Effector memory CD4-positive, alpha-beta T cell (primary cell): ENCODE results near the gene EP300.
"Not testable (repeated sequence)": the region's sequence is repeated elsewhere in the genome, so short reads cannot be mapped to it uniquely, and the experiment has no call there.

Experiments used
- DNase-seq, 3 donors: peaks; one replicate each; pipeline ENCODE4 v3.0.0-alpha.2; 2020
- H3K27ac ChIP-seq: 2 replicates; pipeline ENCODE4 v1.7.0; 2013; ENCODE audit warnings: mild to moderate bottlenecking, low read length, moderate library complexity; ENCODE audit not compliant: insufficient read depth, poor library complexity, severe bottlenecking
- H3K27me3 ChIP-seq: replicated peaks from 2 replicates; pipeline ENCODE4 v1.7.0; 2013; ENCODE audit warnings: mild to moderate bottlenecking, low read length; ENCODE audit not compliant: insufficient read depth, control insufficient read depth, poor library complexity, severe bottlenecking
- H3K36me3 ChIP-seq: 2 replicates; pipeline ENCODE4 v1.7.0; 2013; ENCODE audit warnings: mild to moderate bottlenecking, low read length, moderate library complexity; ENCODE audit not compliant: control insufficient read depth, insufficient read depth
- H3K4me1 ChIP-seq: 2 replicates; pipeline ENCODE4 v1.7.0; 2013; ENCODE audit warnings: low read length, mild to moderate bottlenecking; ENCODE audit not compliant: control insufficient read depth, insufficient read depth, poor library complexity, severe bottlenecking
- H3K4me3 ChIP-seq: 2 replicates; pipeline ENCODE4 v1.7.0; 2013; ENCODE audit warnings: low read length, low read depth, mild to moderate bottlenecking; ENCODE audit not compliant: insufficient read depth, poor library complexity, severe bottlenecking
- H3K9me3 ChIP-seq: 2 replicates; pipeline ENCODE4 v1.7.0; 2013; ENCODE audit warnings: mild to moderate bottlenecking, low read length, moderate library complexity; ENCODE audit not compliant: control insufficient read depth

EP300 gene

DNA sequence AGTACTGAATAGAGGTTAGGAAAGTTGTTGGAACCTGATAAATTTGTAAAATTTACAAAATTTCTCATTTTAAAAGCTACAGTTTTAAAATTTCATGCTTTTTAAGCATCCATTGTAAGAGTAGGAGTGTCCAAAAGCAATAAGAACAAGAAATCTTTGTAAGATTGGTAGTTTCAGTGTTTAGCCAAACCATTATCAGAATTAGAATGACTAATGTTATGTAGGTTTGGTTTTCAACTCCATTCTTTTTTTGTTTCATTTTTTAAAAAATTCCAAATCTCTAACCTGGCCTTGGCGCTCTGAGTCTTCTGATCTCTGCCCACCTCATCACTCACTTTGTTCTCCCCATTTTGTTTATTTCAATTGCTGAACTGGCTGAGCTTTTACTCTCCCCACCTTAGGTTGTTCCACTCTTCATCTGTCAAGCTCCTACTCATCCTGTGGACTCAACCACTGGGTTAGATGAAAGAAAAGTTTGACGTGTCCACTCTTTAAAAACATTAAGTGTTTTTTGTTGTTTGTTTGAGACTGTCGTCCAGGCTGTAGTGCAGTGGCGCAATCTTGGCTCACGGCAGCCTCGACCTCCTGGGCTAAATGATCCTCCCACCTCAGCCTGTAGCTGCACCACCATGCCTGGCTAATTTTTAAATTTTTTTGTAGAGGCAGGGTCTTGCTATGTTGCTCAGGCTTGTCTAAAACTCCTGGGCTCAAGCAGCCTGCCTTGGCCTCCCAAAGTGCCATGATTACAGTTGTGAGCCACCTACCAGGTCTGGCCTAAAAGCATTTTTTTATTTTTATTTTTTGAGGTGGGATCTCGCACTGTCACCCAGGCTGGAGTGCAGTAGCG is 14.0 kb downstream of the EP300 start:
- Histone ChIP-seq H3K27me3 (no peaks in the 10 kb centered on the region), H3K4me3 (no peak overlapping the region), H3K36me3 (peaks cover 4% of the 10 kb centered on the region), H3K4me1 (peaks cover 20% of the 10 kb centered on the region), H3K27ac (no peak overlapping the region), H3K9me3 (no peaks in the 10 kb centered on the region)
- no peak for DNase-seq

GRCh38 chr22:41106969-41107325 is 14.6 kb downstream of the EP300 start:
- H3K27me3 ChIP-seq, H3K27ac ChIP-seq, H3K4me3 ChIP-seq, DNase-seq, H3K9me3 ChIP-seq, H3K36me3 ChIP-seq: not testable (repeated sequence)
- H3K4me1 ChIP-seq, result peaks cover 16% of the 10 kb centered on the region

GRCh38 chr22:41110968-41111367 is 18.6 kb downstream of the EP300 start:
- H3K4me1 ChIP-seq, result peaks cover 4% of the 10 kb centered on the region
- no peak overlapping the region for H3K4me3 ChIP-seq
- H3K27ac ChIP-seq, result no peak overlapping the region
- no peaks in the 10 kb centered on the region for H3K27me3 ChIP-seq
- no peaks in the 10 kb centered on the region for H3K9me3 ChIP-seq
- DNase-seq, result no peak
- H3K36me3 ChIP-seq, result peaks cover 4% of the 10 kb centered on the region

- Histone ChIP-seq H3K9me3 (no peaks in the 10 kb centered on the region), H3K27me3 (no peaks in the 10 kb centered on the region), H3K4me3 (no peak overlapping the region), H3K27ac (no peak overlapping the region), H3K36me3 (peaks cover 33% of the 10 kb centered on the region), H3K4me1 (no peaks in the 10 kb centered on the region)
- no peak for DNase-seq
These were observed 23.9 kb downstream of the EP300 start for GRCh38 chr22:41116342-41116741.

GRCh38 chr22:41117127-41117965 is 25.0 kb downstream of the EP300 start:
- no peaks in the 10 kb centered on the region for H3K4me1 ChIP-seq
- no peak for DNase-seq

DNA sequence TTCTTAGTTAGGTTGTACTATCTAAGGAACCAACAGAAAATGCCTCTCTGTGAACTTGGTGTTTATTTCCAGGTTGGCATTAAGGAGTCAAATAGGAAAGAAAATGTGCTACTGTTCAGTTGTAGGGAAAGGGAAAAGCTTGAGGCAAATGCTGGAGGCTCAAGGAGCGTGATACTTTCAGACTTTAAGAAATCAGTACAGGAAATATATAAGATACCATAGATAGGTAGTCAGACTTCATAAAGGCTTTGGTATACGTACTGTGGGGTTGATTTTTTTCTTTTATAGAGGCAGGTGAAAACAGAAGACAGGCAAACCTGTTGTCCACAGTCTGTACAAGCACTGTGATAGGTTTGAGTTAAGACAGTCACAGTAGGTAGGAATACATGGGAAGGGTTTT is 30.8 kb downstream of the EP300 start:
- peaks cover 50% of the 10 kb centered on the region for H3K36me3 ChIP-seq
- H3K27ac ChIP-seq, result no peak overlapping the region
- no peak overlapping the region for H3K4me3 ChIP-seq

More at GRCh38 chr22:41117127-41117965, 25.0 kb downstream of the EP300 start:
- H3K36me3 ChIP-seq, result peaks cover 33% of the 10 kb centered on the region
- H3K27me3 ChIP-seq, result no peaks in the 10 kb centered on the region
- no peak overlapping the region for H3K27ac ChIP-seq
- no peak overlapping the region for H3K4me3 ChIP-seq
- H3K9me3 ChIP-seq, result no peaks in the 10 kb centered on the region

DNA sequence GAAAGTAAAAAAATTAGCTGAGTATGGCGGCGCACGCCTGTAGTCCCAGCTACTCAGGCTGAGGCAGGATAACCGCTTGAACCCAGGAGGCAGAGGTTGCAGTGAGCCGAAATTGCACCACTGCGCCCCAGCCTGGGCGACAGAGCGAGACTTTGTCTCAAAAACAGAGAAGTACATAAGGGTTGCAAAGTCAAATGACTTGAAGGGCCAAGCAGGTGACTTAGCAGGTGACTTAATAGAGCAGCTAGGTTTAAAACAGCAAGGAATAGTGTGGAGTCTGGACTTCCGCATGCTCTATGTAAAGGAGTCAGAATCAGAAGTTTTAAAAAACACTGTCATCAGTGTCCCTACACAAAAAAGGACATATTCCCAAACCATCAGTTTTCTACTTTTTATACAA is 31.7 kb downstream of the EP300 start:
- Histone ChIP-seq H3K27me3 (no peaks in the 10 kb centered on the region), H3K27ac (no peak overlapping the region), H3K9me3 (no peaks in the 10 kb centered on the region), H3K4me3 (no peak overlapping the region), H3K4me1 (no peaks in the 10 kb centered on the region), H3K36me3 (peaks cover 55% of the 10 kb centered on the region)
- no peak for DNase-seq

More for the DNA sequence above, 30.8 kb downstream of the EP300 start:
- DNase-seq, result no peak
- Histone ChIP-seq H3K27me3 (no peaks in the 10 kb centered on the region), H3K4me1 (no peaks in the 10 kb centered on the region), H3K9me3 (no peaks in the 10 kb centered on the region)

DNA sequence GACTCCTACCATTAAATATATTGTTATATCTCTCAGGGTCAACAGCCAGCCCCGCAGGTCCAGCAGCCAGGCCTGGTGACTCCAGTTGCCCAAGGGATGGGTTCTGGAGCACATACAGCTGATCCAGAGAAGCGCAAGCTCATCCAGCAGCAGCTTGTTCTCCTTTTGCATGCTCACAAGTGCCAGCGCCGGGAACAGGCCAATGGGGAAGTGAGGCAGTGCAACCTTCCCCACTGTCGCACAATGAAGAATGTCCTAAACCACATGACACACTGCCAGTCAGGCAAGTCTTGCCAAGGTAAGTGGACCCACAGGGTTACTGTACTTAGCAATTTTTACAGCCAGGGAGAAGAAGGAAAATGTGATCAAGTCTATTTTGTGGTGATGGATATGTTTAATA is 35.1 kb downstream of the EP300 start:
- no peak for DNase-seq

DNA sequence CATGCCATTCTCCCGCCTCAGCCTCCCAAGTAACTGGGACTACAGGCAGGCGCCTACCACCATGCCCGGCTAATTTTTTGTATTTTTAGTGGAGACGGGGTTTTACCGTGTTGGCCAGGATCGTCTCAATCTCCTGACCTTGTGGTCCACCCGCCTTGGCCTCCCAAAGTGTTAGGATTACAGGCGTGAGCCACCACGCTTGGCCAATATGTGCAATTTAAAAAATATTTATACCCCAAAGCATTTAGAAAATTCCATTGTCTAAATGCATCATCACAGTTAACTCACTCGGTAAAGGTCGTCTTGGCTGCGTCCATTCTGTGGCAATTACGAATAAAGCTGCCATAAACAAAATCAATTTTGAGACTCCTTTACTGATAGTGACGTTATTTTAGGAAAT is 36.2 kb downstream of the EP300 start:
- Histone ChIP-seq H3K4me1 (no peaks in the 10 kb centered on the region), H3K27ac (no peak overlapping the region), H3K36me3 (peaks cover 71% of the 10 kb centered on the region), H3K9me3 (no peaks in the 10 kb centered on the region), H3K27me3 (no peaks in the 10 kb centered on the region), H3K4me3 (no peak overlapping the region)
- DNase-seq, result no peak

More for the DNA sequence above, 35.1 kb downstream of the EP300 start:
- H3K9me3 ChIP-seq, result no peaks in the 10 kb centered on the region
- H3K4me3 ChIP-seq, result no peak overlapping the region
- peaks cover 66% of the 10 kb centered on the region for H3K36me3 ChIP-seq
- no peaks in the 10 kb centered on the region for H3K27me3 ChIP-seq
- no peaks in the 10 kb centered on the region for H3K4me1 ChIP-seq
- no peak overlapping the region for H3K27ac ChIP-seq

DNA sequence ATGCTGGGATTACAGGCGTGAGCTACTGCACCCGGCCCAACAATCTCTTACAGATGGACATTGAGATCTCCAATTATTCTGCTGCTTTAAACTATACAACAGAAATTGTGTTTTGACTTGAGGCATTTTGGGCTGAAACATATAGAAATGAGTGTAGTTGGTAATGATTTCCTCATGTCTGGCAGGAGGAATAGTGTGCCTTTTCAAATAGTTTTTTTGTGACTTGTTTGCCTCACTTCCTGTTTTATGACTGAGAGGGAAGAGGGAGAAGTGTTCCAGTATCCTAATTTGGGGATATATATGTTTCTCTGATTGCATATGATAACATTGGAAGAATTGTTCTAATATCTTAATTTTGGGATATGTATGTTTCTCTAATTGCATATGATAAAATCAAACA is 40.2 kb downstream of the EP300 start:
- Histone ChIP-seq H3K4me3 (no peak overlapping the region), H3K36me3 (peaks cover 82% of the 10 kb centered on the region), H3K9me3 (no peaks in the 10 kb centered on the region), H3K4me1 (no peaks in the 10 kb centered on the region), H3K27ac (no peak overlapping the region), H3K27me3 (no peaks in the 10 kb centered on the region)
- no peak for DNase-seq
